Keratinocyte (primary cell): Measurements from ENCODE around the gene RDH5. TPM values are rescaled to one million over a fixed set of nuclear protein-coding genes. Genes with fewer than 3 reads are reported as not detected.

ENCODE experiments used
- DNase-seq: peaks from one replicate; pipeline ENCODE4 v3.0.0-alpha.2; 2011; ENCODE audit warnings: low read depth, missing footprints, low spot score
- FAIRE-seq: peaks from 2 replicates; lab custom pipeline; 2011; peaks lifted over from hg19 to GRCh38; lab: Jason Lieb, UNC
- H2AFZ ChIP-seq: 2 replicates; pipeline ENCODE4 v1.6.0; 2012; ENCODE audit warnings: low read length, control low read depth, inconsistent platforms; ENCODE audit not compliant: control insufficient read depth
- H3K27ac ChIP-seq: 2 replicates; pipeline ENCODE4 v1.5.1; 2011; ENCODE audit warnings: low read length; ENCODE audit not compliant: control insufficient read depth, insufficient read depth
- H3K27me3 ChIP-seq: 3 replicates; pipeline ENCODE4 v1.6.0; 2011; ENCODE audit warnings: low read length; ENCODE audit not compliant: control insufficient read depth, insufficient read depth; ENCODE audit errors: extremely low read depth
- H3K36me3 ChIP-seq, 2 experiments: 2 replicates in 1 of 2; 3 replicates in 1 of 2; pipeline ENCODE4 v1.5.1; 2011; ENCODE audit warnings: low read length in 2 of 2, mild to moderate bottlenecking in 1 of 2; ENCODE audit not compliant: control insufficient read depth in 2 of 2, insufficient read depth in 2 of 2; ENCODE audit errors: extremely low read depth in 1 of 2
- H3K4me1 ChIP-seq: 3 replicates; pipeline ENCODE4 v1.5.1; 2011; ENCODE audit warnings: low read length; ENCODE audit not compliant: control insufficient read depth, insufficient read depth; ENCODE audit errors: extremely low read depth
- H3K4me2 ChIP-seq: 3 replicates; pipeline ENCODE4 v1.6.0; 2011; ENCODE audit warnings: low read depth, low read length; ENCODE audit not compliant: control insufficient read depth, insufficient read depth; ENCODE audit errors: extremely low read depth
- H3K4me3 ChIP-seq, 3 experiments: fragments of 200-600 bp in 1 of 3; sonication (generic) in 1 of 3; 2 replicates in 2 of 3; 3 replicates in 1 of 3; pipeline ENCODE4 v1.5.1; 2011 to 2016; ENCODE audit warnings: low read length in 3 of 3, mild to moderate bottlenecking in 3 of 3, control low read depth in 2 of 3, inconsistent platforms in 1 of 3, low read depth in 1 of 3, mixed read lengths in 1 of 3, mixed run types in 1 of 3, moderate library complexity in 1 of 3; ENCODE audit not compliant: control insufficient read depth in 2 of 3, insufficient read depth in 2 of 3; ENCODE audit errors: extremely low read depth in 1 of 3
- H3K79me2 ChIP-seq: 2 replicates; pipeline ENCODE4 v1.6.0; 2012; ENCODE audit warnings: low read length; ENCODE audit not compliant: control insufficient read depth, insufficient read depth
- H3K9ac ChIP-seq: 3 replicates; pipeline ENCODE4 v1.6.0; 2011; ENCODE audit warnings: low read length; ENCODE audit not compliant: control insufficient read depth, insufficient read depth; ENCODE audit errors: extremely low read depth
- H3K9me1 ChIP-seq: 3 replicates; pipeline ENCODE4 v1.6.0; 2011; ENCODE audit warnings: low read length; ENCODE audit not compliant: control insufficient read depth, insufficient read depth; ENCODE audit errors: extremely low read depth
- H3K9me3 ChIP-seq: 2 replicates; pipeline ENCODE4 v1.5.1; 2012; ENCODE audit warnings: low read depth, low read length; ENCODE audit not compliant: control insufficient read depth
- H4K20me1 ChIP-seq: 3 replicates; pipeline ENCODE4 v1.6.0; 2011; ENCODE audit warnings: low read length; ENCODE audit not compliant: control insufficient read depth, insufficient read depth; ENCODE audit errors: extremely low read depth
- CTCF ChIP-seq, 3 experiments: IDR thresholded peaks in 1 of 3; conservative IDR thresholded peaks in 1 of 3; optimal IDR thresholded peaks in 1 of 3; 2 replicates in 2 of 3; 3 replicates in 1 of 3; pipeline versions ENCODE3 to v1.5.1; 2011; ENCODE audit warnings: low read length in 3 of 3, mild to moderate bottlenecking in 3 of 3, moderate library complexity in 2 of 3, control low read depth in 1 of 3, inconsistent platforms in 1 of 3; ENCODE audit not compliant: insufficient read depth in 2 of 3; ENCODE audit errors: extremely low read depth in 1 of 3
- EZH2 ChIP-seq: IDR thresholded peaks from one replicate; pipeline ENCODE4 v1.6.1; 2012; ENCODE audit warnings: inconsistent platforms, mild to moderate bottlenecking, low read length, moderate library complexity
- dilution Hi-C: fragments of 300-500 bp; cut with MboI; formaldehyde crosslinking; loops from one replicate; pipeline ENCODE4 v1.7.0; 2020; ENCODE audit warnings: low sequenced_read_pairs; ENCODE audit not compliant: extremely low pct_ligation_motif_present
- polyA plus RNA-seq, 5 experiments: library from polyadenylated mRNA; depleted of rRNA in 3 of 5; stranded (reverse) in 3 of 5; stranded (forward) in 1 of 5; unstranded in 1 of 5; fragments of >200 nt; gene quantifications; 1 replicate in 1 of 5; 2 replicates in 3 of 5; 3 replicates in 1 of 5; pipeline versions ENCODE4 v1.2.1 to v1.2.3, GENCODE V29; 2011 to 2012; ENCODE audit warnings: missing spikeins in 2 of 5, low read depth in 1 of 5, low replicate concordance in 1 of 5

Gene RDH5
- polyA plus RNA-seq, 1 donor (not counting 4 experiments of a cell fraction or from before 2014, with no cell fraction given), result 1.2 TPM

DNA sequence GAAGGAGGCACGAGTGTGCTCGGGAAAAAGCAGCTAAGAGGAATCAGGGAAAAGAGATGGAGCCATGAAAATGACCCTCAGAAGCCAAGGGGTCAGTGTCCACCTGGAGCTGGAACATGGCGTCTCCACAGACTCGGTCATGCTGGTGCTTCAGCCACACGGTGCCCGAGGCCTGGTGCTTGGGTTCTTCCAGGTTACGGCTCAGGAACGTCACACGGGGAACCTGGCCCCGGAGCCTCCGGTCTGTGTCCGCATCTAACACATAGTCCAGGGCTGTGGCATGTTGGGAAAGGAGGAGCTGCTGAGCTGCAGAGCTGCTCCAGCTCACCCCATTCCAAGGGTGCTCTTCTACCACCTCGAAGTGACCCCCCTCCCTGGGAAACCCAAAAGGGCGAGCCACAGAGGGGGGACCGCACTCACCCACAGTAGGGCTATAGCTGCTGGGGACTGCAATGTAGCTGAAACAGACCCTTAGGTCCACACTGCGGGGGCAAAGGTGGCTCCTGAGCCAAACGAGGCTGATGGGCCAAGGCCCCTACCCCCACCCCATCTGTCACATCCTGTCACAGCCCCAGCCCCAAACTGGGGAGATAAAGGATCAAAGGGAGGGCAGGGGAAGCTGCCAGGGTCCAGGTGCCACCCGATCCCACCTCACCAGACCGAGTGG lies 23.3 kb upstream of the RDH5 start:
- Histone ChIP-seq H3K9ac (no peak overlapping the region), H3K9me1 (no peaks in the 10 kb centered on the region), H3K36me3 (no peaks in the 10 kb centered on the region), H4K20me1 (no peaks in the 10 kb centered on the region), H3K9me3 (no peaks in the 10 kb centered on the region), H3K79me2 (no peaks in the 10 kb centered on the region), H3K4me1 (peaks cover 3% of the 10 kb centered on the region), H2AFZ (no peak overlapping the region), H3K4me3 (no peak overlapping the region), H3K27me3 (peaks cover 22% of the 10 kb centered on the region), H3K27ac (no peak overlapping the region), H3K4me2 (no peak overlapping the region)
- no peak for FAIRE-seq
- TF ChIP-seq CTCF (optimal IDR thresholded peaks at IDR 0.05 in 1 of 3, IDR thresholded peaks at IDR 0.05 in 1 of 3, conservative IDR thresholded peaks at IDR 0.05 in 1 of 3; ENCODE audit: extremely low read depth in 1 of 3, insufficient read depth in 2 of 3, low read length in 3 of 3) (no peak), EZH2 (no peak)
- DNase-seq, result no peak
- dilution Hi-C loops, result no loop called here

DNA sequence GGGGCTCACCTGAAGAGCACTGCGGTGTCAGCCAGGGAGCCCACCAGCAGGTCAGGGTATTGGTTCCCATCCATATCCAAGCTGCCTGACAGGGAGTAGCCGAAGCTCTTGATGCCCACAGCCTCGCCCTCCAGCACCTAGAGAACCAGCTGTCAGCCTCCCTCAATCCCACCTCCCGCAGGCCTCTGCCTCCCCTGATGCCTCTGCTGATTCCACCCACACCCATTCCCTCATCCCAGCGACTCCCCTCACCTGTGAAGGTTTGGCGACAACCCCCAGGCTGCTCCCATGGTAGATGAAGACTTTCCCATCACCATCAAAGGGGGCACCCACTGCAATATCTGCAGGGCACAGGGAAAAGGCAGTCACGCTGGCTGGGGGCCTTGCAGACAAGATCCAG lies 22.5 kb upstream of the RDH5 start:
- H3K4me2 ChIP-seq, result no peak overlapping the region
- no peaks in the 10 kb centered on the region for H3K79me2 ChIP-seq
- H2AFZ ChIP-seq, result no peak overlapping the region
- H3K4me3 ChIP-seq, result no peak overlapping the region
- H3K27ac ChIP-seq, result no peak overlapping the region
- no peaks in the 10 kb centered on the region for H3K9me3 ChIP-seq
- no peaks in the 10 kb centered on the region for H4K20me1 ChIP-seq
- H3K4me1 ChIP-seq, result peaks cover 3% of the 10 kb centered on the region
- FAIRE-seq (no peak), DNase-seq (no peak)
- H3K36me3 ChIP-seq, result no peaks in the 10 kb centered on the region
- no peaks in the 10 kb centered on the region for H3K9me1 ChIP-seq
- TF ChIP-seq CTCF (optimal IDR thresholded peaks at IDR 0.05 in 1 of 3, IDR thresholded peaks at IDR 0.05 in 1 of 3, conservative IDR thresholded peaks at IDR 0.05 in 1 of 3; ENCODE audit: extremely low read depth in 1 of 3, insufficient read depth in 2 of 3, low read length in 3 of 3) (no peak), EZH2 (no peak)
- dilution Hi-C loops, result no loop called here
- no peak overlapping the region for H3K9ac ChIP-seq
- H3K27me3 ChIP-seq, result peaks cover 22% of the 10 kb centered on the region
